ENCODE results near the gene JTB.

JTB gene

GRCh38 chr1:153956997-153957715 lies 20.3 kb downstream of the JTB start:
- H3K27me3 ChIP-seq (ENCODE audit: control insufficient read depth, low read length), result no peaks in the 10 kb centered on the region
- H3K4me2 ChIP-seq (ENCODE audit: low read length), result peak overlapping the region; percentile 93
- H3K9me2 ChIP-seq (replicated peaks; ENCODE audit: control insufficient read depth, low read length), result no peaks in the 10 kb centered on the region
- peaks cover 68% of the 10 kb centered on the region for H3K79me2 ChIP-seq (ENCODE audit: control insufficient read depth, low read length)
- H3K4me3 ChIP-seq (ENCODE audit: low read length), result peak overlapping the region; percentile 95
- peaks cover 3% of the 10 kb centered on the region; the same call in 1 of the 2 replicates for H3F3A ChIP-seq (ENCODE audit: control insufficient read depth, insufficient read depth)
- no peaks in the 10 kb centered on the region for H3K9me3 ChIP-seq (ENCODE audit: control insufficient read depth, insufficient read depth, low read length)
- peaks cover 19% of the 10 kb centered on the region; the same call in 1 of the 2 replicates for H4K20me1 ChIP-seq (ENCODE audit: control insufficient read depth, insufficient read depth, low read depth, low read length)
- H3K4me1 ChIP-seq (ENCODE audit: control insufficient read depth, low read length), result peaks cover 52% of the 10 kb centered on the region
- peaks cover 80% of the 10 kb centered on the region for H3K36me3 ChIP-seq (ENCODE audit: control insufficient read depth, low read length)
- H3K27ac ChIP-seq (ENCODE audit: low read depth, low read length), result peak overlapping the region; percentile 83
- no peak for TF ChIP-seq CTCF (IDR thresholded peaks at IDR 0.05; ENCODE audit: low read depth, low read length, poor library complexity, severe bottlenecking)
- TF ChIP-seq EZH2phosphoT487 (IDR thresholded peaks at IDR 0.05; ENCODE audit: borderline replicate concordance, low read length), result no peak

GRCh38 chr1:153954826-153955225 lies 22.6 kb downstream of the JTB start:
- H3K9me2 ChIP-seq (replicated peaks; ENCODE audit: control insufficient read depth, low read length), result no peaks in the 10 kb centered on the region
- H3K4me3 ChIP-seq (ENCODE audit: low read length), result no peak overlapping the region
- peaks cover 49% of the 10 kb centered on the region for H3K4me1 ChIP-seq (ENCODE audit: control insufficient read depth, low read length)
- TF ChIP-seq EZH2phosphoT487 (IDR thresholded peaks at IDR 0.05; ENCODE audit: borderline replicate concordance, low read length) (no peak), CTCF (IDR thresholded peaks at IDR 0.05; ENCODE audit: low read depth, low read length, poor library complexity, severe bottlenecking) (no peak)
- H3K79me2 ChIP-seq (ENCODE audit: control insufficient read depth, low read length), result peaks cover 67% of the 10 kb centered on the region
- peaks cover 3% of the 10 kb centered on the region for H3F3A ChIP-seq (ENCODE audit: control insufficient read depth, insufficient read depth)
- no peaks in the 10 kb centered on the region for H3K9me3 ChIP-seq (ENCODE audit: control insufficient read depth, insufficient read depth, low read length)
- peaks cover 19% of the 10 kb centered on the region; the same call in 1 of the 2 replicates for H4K20me1 ChIP-seq (ENCODE audit: control insufficient read depth, insufficient read depth, low read depth, low read length)
- H3K36me3 ChIP-seq (ENCODE audit: control insufficient read depth, low read length), result peaks cover 82% of the 10 kb centered on the region
- no peaks in the 10 kb centered on the region for H3K27me3 ChIP-seq (ENCODE audit: control insufficient read depth, low read length)
- no peak overlapping the region for H3K27ac ChIP-seq (ENCODE audit: low read depth, low read length)
- no peak overlapping the region for H3K4me2 ChIP-seq (ENCODE audit: low read length)

GRCh38 chr1:153953859-153954365 lies 23.6 kb downstream of the JTB start:
- Histone ChIP-seq H3K4me1 (ENCODE audit: control insufficient read depth, low read length) (peaks cover 49% of the 10 kb centered on the region), H3K4me2 (ENCODE audit: low read length) (no peak overlapping the region), H3F3A (ENCODE audit: control insufficient read depth, insufficient read depth) (peaks cover 4% of the 10 kb centered on the region), H3K27me3 (ENCODE audit: control insufficient read depth, low read length) (no peaks in the 10 kb centered on the region), H3K4me3 (ENCODE audit: low read length) (no peak overlapping the region), H3K79me2 (ENCODE audit: control insufficient read depth, low read length) (peaks cover 67% of the 10 kb centered on the region), H3K9me3 (ENCODE audit: control insufficient read depth, insufficient read depth, low read length) (no peaks in the 10 kb centered on the region), H3K27ac (ENCODE audit: low read depth, low read length) (no peak overlapping the region), H4K20me1 (ENCODE audit: control insufficient read depth, insufficient read depth, low read depth, low read length) (peaks cover 19% of the 10 kb centered on the region; the same call in 1 of the 2 replicates), H3K9me2 (replicated peaks; ENCODE audit: control insufficient read depth, low read length) (no peaks in the 10 kb centered on the region), H3K36me3 (ENCODE audit: control insufficient read depth, low read length) (peaks cover 82% of the 10 kb centered on the region)
- no peak for TF ChIP-seq CTCF (IDR thresholded peaks at IDR 0.05; ENCODE audit: low read depth, low read length, poor library complexity, severe bottlenecking)
- no peak for TF ChIP-seq EZH2phosphoT487 (IDR thresholded peaks at IDR 0.05; ENCODE audit: borderline replicate concordance, low read length)

Data from DOHH2 (cell line).